ENCODE measurements around the gene GIGYF2.

GIGYF2 gene

GRCh38 chr2:232783278-232783677 is 86.1 kb downstream of the GIGYF2 start:
- TF ChIP-seq ZNF8 (CRISPR knock-in tag; IDR thresholded peaks at IDR 0.05) (no peak), ISL1 (CRISPR knock-in tag; IDR thresholded peaks at IDR 0.05) (no peak), PATZ1 (CRISPR knock-in tag; IDR thresholded peaks at IDR 0.05; ENCODE audit: borderline replicate concordance) (no peak), ZNF70 (CRISPR knock-in tag; IDR thresholded peaks at IDR 0.05) (no peak), GLIS3 (CRISPR knock-in tag; IDR thresholded peaks at IDR 0.05) (no peak), POU6F1 (CRISPR knock-in tag; IDR thresholded peaks at IDR 0.05; ENCODE audit: borderline replicate concordance, low read depth) (no peak), ZNF565 (CRISPR knock-in tag; conservative IDR thresholded peaks at IDR 0.05; ENCODE audit: low read depth) (no peak), ARNTL (CRISPR knock-in tag; IDR thresholded peaks at IDR 0.05; ENCODE audit: borderline replicate concordance, low read depth) (no peak), CSRNP3 (CRISPR knock-in tag; IDR thresholded peaks at IDR 0.05) (no peak), ZFP30 (CRISPR knock-in tag; IDR thresholded peaks at IDR 0.05) (no peak), ESRRG (CRISPR knock-in tag; IDR thresholded peaks at IDR 0.05) (no peak), CREB5 (CRISPR knock-in tag; IDR thresholded peaks at IDR 0.05; ENCODE audit: low read depth) (no peak), TOX (CRISPR knock-in tag; IDR thresholded peaks at IDR 0.05; ENCODE audit: borderline replicate concordance) (no peak), PPARA (CRISPR knock-in tag; IDR thresholded peaks at IDR 0.05; ENCODE audit: borderline replicate concordance) (no peak), OSR1 (CRISPR knock-in tag; IDR thresholded peaks at IDR 0.05) (no peak), ZC3H10 (CRISPR knock-in tag; IDR thresholded peaks at IDR 0.05) (no peak)
- no peak for ATAC-seq

- TF ChIP-seq PATZ1 (CRISPR knock-in tag; IDR thresholded peaks at IDR 0.05; ENCODE audit: borderline replicate concordance) (no peak), ZFP30 (CRISPR knock-in tag; IDR thresholded peaks at IDR 0.05) (no peak), ESRRG (CRISPR knock-in tag; IDR thresholded peaks at IDR 0.05) (no peak), CSRNP3 (CRISPR knock-in tag; IDR thresholded peaks at IDR 0.05) (no peak), SNAI2 (CRISPR knock-in tag; IDR thresholded peaks at IDR 0.05) (no peak), ZNF565 (CRISPR knock-in tag; conservative IDR thresholded peaks at IDR 0.05; ENCODE audit: low read depth) (no peak), POU6F1 (CRISPR knock-in tag; IDR thresholded peaks at IDR 0.05; ENCODE audit: borderline replicate concordance, low read depth) (no peak), ZNF70 (CRISPR knock-in tag; IDR thresholded peaks at IDR 0.05) (no peak), CSDC2 (CRISPR knock-in tag; IDR thresholded peaks at IDR 0.05) (no peak), ARNTL (CRISPR knock-in tag; IDR thresholded peaks at IDR 0.05; ENCODE audit: borderline replicate concordance, low read depth) (no peak), CREB5 (CRISPR knock-in tag; IDR thresholded peaks at IDR 0.05; ENCODE audit: low read depth) (no peak), ISL1 (CRISPR knock-in tag; IDR thresholded peaks at IDR 0.05) (no peak), RARB (CRISPR knock-in tag; IDR thresholded peaks at IDR 0.05) (no peak), TCF4 (CRISPR knock-in tag; IDR thresholded peaks at IDR 0.05; ENCODE audit: borderline replicate concordance) (no peak), TOX (CRISPR knock-in tag; IDR thresholded peaks at IDR 0.05; ENCODE audit: borderline replicate concordance) (no peak), ZNF8 (CRISPR knock-in tag; IDR thresholded peaks at IDR 0.05) (no peak), ZFP3 (CRISPR knock-in tag; IDR thresholded peaks at IDR 0.05) (no peak), OSR1 (CRISPR knock-in tag; IDR thresholded peaks at IDR 0.05) (no peak), PPARA (CRISPR knock-in tag; IDR thresholded peaks at IDR 0.05; ENCODE audit: borderline replicate concordance) (no peak), TSHZ2 (CRISPR knock-in tag; IDR thresholded peaks at IDR 0.05) (no peak)
- no peak for ATAC-seq
Observed at GRCh38 chr2:232787806-232788205, 90.7 kb downstream of the GIGYF2 start.

Data from SK-N-SH treated with all-trans-retinoic acid at 6 μM for 48 hours (cell line).